Hypothalamus (tissue), 51 donors: ENCODE data around the gene KRT23.

Experiments used
- DNase-seq, 51 donors: peaks; one replicate each; lab custom pipeline; 2025; lab: John Stamatoyannopoulos, UW

The KRT23 gene

DNA sequence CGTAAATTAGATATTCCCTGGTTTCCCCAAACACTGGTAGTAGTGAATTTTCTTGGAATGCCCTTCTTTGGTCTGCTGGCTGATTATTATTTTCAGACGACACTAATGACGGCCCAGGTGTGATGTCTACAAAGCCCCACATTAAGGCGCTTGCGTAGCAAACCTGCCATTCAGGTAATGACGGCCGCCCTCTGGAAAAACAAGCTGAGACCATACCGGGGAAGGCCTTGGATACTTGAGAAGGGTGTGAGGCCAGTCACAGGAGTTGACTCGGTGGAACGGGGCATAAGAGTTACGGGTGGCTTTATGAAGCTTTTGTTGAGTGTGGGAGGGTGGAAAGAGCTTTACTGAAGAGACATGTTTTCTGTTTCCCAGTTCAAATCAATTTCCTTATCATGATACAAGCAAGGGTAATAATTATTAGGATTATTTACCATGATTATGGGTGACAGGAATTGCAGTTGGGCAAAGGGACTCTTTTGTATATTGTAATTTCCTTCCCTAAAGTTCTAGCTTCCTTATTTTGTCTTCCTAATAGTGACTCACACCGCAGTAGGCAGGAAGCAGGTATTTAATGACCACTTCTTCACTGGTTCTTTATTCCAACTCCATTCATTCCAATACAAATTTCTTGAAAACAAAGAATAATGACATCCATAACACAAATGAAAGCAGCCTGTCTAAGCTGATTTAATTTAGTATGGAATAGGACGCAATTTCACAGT lies 24.8 kb downstream of the KRT23 start:
- DNase-seq: no peak

DNA sequence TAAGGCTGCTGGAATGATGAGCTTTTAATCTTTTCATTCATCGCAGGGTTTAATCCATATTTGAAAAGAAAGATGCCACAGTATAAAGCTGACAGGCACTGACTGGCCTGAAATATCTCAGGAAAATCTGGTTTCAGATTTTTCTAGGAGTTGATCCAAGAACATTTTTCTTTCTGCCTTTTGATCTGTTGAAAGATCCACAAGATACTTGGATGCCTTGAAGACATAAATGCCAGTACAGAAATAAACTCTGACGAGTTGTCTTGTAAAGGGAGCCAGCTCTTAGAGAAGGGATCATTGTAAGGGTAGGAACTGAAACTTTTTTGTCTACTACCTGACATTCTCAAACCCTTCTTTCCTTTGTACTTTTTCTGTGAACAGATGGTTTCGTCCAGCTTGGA lies 27.0 kb downstream of the KRT23 start:
- no peak for DNase-seq

DNA sequence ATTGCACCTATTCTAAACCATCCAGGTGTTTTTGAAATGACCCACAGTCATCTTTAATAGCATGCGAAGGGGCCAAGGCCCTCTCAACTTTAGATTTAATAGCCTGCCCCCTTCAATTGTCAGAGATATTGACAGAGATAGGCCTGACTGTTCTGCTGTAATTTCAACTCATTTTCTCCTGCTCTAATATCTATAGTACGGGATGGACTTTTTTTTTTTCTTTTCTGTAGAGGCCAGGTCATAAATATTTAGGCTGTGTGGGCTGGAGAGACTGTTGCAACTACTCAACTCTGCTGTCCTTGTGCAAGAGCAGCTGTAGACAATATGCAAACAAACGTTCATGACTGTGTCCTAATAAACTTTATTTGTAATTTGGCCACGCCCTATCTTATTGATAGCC lies 27.7 kb downstream of the KRT23 start:
- no peak for DNase-seq

DNA sequence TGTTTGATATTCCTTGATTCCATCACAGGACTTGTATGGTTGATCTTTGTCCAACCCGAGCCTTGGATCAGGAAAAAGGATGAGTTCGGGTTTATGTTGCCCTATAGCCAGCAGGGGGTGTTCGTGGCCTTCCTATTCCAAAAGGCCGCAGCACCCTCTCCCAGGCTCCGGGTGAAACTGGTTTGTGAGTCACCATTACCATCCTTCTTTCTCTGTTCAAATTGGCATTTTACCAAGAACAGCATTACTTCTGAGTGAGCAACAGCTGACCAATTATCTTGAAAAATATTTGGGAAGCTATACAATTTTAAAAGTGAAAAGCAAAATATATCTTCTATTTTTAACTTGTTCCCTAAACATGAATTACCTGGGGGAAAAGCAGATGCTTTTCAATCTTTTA lies 28.1 kb downstream of the KRT23 start:
- peak in 43 of 51 donors; percentile 3 to 80 (median 44) for DNase-seq

DNA sequence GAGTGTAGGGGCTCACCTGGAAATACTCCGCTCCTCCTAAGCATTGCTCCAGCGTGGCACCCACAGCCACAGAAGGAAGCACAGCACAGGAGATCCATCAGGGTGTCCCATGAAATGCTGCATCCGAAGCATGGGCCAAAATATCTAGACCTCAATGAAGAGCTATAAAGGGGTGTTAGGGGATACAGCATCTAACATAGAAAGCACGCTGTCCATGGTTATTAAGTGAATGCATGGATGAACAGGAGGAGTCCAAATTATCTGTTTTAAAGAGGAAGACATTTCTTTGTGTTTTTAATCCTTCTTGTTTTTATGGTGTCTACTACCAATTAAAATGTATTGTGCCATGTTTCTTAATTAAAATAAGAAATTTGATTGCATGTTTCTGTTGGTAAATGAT lies 30.8 kb downstream of the KRT23 start:
- DNase-seq: no peak

DNA sequence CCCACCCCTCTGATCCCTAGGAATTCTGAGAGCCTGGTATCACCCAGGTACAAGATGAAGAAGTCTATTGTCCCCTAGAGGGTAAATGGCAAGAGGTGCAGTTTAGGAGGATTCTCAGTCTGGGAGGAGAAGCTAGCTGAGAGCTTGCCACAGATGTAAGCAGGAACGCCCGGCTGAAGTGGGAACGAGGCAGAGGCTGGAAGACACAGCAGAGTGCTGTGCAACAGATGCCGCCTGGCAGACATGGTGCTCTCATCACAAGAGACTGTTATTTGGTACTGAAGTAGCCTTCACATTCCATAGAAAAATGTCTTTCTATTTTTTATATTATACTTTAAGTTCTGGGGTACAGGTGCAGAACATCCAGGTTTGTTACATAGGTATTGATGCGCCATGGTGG lies 32.1 kb downstream of the KRT23 start:
- no peak for DNase-seq

DNA sequence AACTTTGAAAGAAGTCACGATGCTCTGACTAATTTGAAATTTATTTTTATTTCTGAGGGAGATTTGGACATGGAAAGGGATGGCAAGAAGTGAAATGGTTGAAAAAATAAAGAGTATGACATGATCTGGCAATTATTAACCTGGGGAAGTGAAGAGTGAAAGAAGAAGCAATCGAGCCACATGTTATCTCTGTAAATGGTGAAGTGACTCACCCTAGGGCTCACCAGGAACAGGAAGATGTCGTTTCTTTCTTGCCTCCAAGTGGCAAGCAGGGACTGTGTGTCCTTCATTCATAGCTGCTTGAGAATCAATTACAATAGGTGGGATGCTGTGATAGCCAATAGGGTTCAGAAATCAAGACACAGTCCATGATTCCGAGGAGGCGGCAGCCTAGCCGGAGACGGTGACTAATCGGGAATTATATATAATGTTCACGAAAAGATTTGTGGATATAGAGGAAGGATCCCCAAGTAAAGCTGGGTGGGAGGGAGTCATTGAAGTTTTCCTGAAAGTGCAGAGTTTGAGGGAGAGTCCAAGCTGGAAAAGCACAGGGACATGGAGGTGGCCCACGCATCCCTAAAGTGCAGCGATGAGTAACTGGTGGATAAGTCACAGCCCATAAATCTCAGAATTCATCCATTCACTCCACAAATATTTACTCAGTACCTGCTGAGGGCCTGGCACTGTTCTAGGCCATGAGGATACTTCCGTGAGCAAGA lies 34.2 kb downstream of the KRT23 start:
- DNase-seq: peak in 1 of 51 donors; percentile 53

DNA sequence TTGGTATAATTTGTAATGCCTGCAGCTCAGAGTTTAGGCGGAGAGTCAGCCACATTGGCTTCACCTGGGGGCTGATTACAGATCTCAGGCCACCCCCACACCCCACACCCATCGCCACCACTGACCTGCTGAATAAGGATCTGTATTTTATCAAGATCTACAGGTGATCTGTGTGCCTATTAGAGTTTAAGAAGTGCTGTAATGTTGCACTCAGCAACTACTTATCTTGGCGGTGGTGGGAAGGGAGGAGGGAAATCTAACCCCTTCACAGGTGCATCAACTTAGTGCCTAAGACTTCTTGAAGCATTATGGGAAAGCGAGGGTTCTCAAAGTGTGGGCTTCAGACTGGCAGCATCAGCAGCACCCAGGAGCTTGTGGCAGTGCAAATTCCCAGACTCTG lies 34.9 kb downstream of the KRT23 start:
- no peak for DNase-seq

DNA sequence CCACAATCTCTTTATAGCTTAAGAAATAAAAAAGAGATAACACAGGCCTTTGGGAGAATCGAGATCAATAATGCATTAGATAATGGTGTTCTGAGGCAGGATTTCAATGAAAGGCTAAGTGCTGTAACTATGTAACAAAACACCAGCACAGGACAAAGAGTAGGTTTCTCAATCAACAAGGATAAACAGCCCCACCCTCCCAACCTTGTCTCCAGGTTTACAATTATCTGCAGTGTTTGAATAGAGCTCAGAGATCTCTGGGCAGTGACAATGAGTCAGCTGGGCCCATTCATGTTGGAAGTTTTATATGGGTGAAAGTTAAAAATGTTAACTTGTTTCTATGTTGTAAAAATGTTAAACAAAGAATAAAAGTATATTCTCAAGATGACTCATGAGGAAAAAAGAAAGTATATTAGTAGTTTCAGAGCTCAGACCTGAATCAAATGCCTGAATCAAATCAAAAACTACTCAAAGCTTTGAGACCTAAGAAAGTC lies 35.4 kb downstream of the KRT23 start:
- DNase-seq: no peak

DNA sequence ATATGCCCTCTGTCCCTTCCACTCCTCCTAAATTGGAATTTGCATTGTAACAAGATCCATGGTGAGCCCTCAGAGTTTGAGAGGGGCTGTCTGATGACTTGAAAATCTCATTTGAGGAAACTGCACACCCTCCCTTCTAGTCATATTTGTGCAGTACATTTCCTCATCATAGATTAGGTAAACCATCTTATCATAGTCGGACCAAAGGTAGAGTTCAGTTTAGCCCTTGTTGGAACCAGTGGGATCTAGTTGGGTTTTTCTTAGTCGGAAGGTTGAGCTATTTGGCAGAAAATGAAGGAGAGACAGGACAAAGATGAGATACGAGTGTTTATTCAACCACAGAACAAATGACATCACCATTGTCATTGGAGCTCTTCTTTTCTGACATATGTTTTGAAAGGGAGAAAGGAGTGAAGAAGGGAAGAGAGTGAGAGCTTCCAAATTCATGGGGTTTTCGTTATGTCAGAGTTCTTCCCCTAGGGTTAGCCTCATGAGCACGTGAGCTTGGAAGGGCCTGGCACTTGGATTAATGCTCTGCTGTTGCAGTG lies 36.6 kb downstream of the KRT23 start:
- DNase-seq: no peak

DNA sequence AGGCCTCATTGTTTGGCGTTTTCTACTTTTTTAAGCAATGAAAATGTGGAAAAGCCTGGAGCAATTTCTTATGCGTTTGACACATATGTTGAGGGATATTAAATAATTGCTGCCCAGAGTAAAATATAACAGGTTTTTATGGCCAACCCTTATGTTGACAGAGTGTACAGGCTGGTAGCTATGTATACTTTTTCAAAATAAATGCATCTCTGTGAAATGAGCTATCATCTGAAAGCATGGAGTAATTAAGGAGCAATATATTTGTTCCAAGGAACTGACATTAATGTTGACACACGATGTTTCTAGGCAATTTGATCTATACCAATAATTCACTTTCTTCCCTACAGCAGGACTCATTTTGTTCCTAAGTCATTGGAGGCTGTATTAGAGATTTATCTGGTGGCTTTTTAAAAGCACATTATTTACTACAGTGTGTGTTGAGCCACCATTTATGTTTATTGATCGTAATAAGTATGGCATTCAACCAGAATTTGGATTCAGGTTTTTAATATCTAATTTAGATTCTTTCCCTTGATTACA lies 40.5 kb downstream of the KRT23 start:
- DNase-seq: no peak

DNA sequence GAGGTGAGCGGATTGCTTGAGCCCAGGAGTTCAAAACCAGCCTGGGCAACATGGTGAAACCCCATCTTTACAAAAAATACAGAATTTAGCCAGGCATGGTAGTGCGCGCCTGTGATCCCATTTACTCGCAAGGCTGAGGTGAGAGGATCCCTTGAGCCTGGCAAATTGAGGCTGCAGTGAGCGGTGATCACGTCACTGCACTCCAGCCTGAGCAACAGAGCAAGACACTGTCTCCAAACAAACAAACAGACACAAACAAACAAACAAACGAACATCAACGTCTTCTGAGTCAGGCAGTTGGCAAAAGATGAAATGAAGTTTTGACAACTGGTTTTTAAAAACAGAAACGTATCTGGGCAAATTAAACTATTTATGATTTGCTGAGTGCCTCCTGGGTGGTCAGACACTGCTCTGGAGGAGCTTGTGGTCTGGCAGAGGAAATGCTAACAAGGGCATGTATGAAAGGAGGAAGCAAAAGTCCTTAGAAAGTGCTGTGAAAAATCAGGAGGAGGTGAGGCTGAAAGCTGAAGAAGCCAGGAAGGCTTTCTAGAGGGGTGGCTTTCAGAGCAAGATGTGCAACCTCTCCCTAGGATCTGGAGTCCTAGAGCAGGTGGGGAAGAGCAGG lies 42.2 kb downstream of the KRT23 start:
- no peak for DNase-seq

DNA sequence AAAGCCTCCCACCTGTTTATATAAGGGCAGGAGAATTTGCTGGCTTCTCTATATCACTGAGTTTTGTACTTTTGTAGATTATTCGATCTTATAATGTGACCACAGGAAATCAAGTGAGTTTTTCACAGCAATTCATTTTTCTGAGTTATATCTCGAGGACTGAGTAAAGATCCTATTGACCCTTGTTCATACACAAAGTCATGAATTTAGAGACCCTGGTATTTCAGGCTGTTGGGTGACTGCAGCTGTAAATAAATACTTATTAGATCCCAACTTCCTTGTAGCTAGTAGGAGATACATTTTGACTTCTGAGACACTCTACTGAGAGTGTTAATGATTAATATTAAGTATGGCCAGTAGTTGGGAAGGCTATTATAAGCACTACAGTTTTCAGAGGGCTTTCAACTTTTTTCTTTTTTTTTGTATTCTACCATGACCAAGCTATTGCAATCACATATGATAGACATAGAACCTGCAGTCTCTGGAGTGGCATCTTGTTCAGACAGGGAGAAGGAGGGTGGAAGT lies 49.2 kb downstream of the KRT23 start:
- DNase-seq: no peak

DNA sequence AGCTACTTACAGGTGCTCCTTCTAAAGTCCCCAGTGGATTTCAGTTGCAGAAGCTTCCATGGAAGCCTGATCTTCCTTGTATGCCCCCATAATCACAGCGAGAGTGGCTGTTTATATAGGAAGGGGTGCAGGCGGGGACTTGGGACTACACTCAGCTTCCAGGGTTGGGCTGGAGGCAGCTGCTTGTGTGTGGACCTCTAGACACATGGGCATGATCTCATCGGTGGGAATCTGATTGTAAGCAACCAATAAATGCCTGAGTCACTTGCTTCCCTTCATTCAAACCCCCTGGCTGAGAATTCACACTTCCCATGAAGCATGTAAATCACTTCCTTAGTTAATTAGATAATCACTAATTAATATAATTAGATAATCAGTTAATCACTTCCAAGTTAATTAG lies 51.4 kb downstream of the KRT23 start:
- DNase-seq: no peak

DNA sequence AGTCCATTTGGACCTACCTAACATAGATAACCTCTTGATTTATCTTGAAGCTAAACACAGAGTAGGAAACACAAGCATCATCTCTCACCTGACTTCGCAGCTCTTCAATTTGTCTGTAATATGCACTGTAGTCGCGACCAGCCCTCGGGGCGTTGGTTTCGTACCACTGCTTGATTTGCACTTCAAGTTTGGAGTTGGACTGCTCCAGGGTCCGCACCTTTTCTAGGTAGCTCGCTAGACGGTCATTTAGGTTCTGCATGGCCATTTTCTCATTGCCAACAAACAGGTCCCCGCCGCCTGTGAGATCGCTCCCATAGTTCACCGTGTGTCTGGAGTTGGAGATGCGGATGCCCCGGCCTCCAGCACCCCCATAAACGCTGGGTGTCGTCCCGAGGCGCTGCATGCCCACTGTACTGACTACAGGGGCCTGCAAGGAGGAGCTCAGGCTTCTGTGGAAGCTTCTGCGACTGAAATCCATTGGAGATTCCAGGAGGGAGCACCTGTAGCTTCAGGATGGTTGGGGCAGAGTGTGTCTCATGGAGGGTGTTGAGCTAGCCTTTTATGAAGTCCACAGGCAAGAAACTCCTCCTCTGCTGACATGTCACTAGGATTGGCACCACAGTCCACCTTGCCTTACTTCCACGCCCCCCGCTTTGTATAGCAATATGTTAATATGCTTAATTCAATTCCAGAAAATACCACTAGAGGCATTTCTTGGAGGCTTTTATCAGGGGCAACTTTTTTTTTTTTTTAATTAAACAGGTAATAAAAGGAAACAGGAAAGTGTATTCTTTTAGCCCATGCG lies 52.5 kb downstream of the KRT23 start, which contains the start of gene KRT20:
Gene KRT20, minus strand, starts transcription at position 535 of the 805 bp plus-strand sequence. Its CDS starts 57 bp downstream, at position 478.
- no peak for DNase-seq

DNA sequence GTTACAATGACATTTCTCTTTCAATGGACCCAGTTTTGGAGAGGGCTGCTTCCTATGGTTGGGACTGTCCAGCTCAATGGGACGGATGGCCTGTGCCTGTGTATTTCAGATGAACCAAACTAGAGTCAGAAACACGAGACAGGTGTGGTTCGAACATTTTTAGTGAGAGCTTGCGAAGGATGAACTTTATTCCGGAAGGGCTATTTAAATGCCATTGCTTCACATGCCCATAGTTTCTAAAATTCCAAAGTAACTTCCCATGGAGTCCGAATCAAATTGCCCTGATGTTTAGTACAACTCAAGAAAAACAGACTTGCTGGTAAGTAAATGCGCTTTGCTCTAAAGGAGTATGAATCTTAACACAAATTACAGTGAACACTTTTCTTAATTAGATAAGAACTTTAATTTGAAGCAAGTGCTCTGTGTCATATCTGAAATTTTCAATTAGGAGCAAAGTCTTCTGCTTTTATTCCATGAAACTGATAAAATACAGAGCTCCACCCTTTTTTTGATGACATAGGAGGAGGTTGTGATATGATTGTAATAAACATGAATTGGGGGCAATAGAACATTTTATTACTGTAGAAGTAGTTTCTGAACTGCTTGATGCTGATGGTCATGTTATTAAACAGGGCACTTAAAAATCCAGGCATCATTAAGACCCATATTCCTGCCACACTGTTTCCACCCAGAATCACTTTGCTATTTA lies 53.7 kb downstream of the KRT23 start:
- no peak for DNase-seq

DNA sequence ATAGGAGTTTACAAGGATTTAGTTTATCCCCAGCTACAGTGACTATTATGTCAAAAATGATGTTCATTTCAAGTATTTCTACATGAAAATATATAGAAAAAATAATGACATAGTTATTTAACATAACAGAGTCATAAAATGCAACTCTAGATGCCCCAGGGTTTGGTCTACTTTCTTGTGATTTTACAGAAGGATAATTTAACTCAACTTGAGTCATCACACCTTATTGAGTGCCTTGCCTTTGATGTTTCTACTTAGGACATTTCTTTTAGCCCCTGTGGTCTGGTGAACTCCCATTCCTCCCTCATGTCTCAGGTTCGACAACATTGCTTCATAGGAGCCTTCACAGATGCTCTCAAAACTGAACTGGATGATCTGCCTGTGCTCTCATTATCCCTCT lies 54.4 kb downstream of the KRT23 start:
- no peak for DNase-seq

DNA sequence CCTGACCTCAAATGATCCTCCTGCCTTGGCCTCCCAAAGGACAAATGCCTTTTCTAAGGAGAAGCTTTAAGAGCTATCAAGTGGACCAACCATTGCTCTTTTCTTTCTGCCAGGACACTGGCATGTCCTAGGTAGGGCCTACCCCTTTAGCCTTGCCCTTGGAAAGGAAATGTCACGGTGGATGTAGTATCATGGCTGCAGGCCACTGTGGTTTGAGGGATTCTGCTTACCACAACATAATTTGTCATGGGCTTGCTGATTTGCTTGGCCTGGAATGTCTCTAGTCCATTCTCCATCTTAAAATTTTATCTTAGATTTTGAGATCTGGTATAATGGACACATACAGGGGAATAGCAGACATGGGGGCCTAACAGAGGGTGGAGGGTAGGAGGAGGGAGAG lies 58.4 kb downstream of the KRT23 start:
- DNase-seq: no peak

DNA sequence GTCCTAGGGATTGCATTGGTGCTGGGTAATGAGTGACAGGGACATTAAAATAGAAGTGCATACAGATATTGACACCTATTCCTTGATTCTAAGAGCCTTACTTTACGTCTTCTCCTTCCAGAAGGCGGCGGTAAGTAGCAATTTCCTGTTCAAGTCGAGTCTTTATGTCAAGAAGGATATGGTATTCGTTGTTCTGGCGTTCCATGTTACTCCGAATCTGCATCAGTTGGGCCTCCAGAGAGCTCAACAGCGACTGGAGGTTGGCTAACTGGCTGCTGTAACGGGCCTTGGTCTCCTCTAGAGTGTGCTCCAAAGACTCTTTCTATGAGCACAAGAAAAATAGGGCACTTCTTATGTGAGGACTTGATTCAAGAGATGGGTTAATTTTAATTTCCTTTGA lies 59.4 kb downstream of the KRT23 start:
- no peak for DNase-seq
